Measurements from ENCODE around the gene CACNG7.
"Not testable (repeated sequence)": the region's sequence is repeated elsewhere in the genome, so short reads cannot be mapped to it uniquely, and the experiment has no call there.

Gene CACNG7

DNA sequence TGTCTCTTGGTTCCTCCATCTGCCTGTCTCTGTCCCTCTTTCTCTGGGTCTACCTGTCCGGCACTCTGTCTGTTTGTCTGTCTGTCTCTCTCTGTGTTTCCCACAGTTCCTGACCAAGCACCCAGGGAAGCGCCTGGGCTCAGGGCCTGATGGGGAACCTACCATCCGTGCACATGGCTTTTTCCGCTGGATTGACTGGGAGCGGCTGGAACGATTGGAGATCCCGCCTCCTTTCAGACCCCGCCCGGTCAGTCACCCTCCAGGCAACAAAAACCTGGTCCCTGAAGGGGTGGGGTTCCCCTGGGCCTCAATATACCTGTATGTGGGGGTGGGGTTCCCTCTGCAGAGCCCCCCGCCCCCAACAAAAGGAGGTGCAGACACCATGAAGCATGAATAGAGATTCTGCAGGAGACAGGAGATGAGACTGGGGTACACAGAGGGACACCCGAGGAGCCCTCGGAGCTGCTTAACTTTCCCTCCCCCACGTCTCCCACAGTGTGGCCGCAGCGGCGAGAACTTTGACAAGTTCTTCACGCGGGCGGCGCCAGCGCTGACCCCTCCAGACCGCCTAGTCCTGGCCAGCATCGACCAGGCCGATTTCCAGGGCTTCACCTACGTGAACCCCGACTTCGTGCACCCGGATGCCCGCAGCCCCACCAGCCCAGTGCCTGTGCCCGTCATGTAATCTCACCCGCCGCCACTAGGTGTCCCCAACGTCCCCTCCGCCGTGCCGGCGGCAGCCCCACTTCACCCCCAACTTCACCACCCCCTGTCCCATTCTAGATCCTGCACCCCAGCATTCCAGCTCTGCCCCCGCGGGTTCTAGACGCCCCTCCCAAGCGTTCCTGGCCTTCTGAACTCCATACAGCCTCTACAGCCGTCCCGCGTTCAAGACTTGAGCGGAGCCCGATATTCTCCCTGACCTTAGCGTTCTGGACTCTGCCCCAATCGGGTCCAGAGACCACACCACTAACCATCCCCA lies 2.6 kb upstream of the CACNG7 start:
- peak; percentile 88 for DNase-seq

DNA sequence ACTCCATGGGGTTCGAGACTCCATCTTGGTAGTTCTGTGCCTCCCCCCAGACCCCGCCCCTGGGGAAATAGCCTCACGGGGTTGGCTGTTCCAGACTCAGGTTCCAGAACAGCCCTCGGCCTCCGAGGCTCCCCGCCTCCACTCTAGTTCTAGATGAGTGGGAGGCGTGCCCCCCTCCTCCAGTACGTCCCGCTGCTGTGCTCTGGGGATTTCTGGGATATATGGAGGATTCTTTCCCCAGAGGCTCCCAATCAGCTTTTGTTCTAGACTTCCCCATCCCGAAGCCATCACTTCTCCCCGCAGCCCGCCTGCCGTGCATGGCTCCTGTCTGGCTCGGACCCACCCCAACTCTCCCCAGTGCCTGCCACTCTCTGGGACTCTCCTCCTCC lies 1.9 kb upstream of the CACNG7 start:
- DNase-seq: no peak

DNA sequence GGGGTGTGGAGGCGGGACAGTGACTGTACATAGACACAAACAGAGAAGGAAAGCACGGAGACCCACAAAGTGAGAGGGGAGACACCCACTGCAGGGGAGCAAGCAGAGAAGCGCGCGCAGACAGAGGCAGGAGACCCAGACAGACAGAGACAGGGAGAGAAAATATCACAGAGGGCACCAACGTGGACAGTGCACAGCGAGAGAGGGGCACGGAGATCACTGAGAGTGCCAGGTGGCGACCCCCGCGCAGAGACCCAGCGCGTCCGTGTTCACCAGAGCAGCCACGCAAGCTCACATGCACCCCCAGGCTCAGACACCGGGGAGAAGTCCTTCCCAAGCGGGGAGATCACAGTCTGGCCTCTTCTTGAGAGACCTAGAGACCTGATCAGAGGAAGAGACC lies 1.4 kb upstream of the CACNG7 start:
- DNase-seq: no peak

DNA sequence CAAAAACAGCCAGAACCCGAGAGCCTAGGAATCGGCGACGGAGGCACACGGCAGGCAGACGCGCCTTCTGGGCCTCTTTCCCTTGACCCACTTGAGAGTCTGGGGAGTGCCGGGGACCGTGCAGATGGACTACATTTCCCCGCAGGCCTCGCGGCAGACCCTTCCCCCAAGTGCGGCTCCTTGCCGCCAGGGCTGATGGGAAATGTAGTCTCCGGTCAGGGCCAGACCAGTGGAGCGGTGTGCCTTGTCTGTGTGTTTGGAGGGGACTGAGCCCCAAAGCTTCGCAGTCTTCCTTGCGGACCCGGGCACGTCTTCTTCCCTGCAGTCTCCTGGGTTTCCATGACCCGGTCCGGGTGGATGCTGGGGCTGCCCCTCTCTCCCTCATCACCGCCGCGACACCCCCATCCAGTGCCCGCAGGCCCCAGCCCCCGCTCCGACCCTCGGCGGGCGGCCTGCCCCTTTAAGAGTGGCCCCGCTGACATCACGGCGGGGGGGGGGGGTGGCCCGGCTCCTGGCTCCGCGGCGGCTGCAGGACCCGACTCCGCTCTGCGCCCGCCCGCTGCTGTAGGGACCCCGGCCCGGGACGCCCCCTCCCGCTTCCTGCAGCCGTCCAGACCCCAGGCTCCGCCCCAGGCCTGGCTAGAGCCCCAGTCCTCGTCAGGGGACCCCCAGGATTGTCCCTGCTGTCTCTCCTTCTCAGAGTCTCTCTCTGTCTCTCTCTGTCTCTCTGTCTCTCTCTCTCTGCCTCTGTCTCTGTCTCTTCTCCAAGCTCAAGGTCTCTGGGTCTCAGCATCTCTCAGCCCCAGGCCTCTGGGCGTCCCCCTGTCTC lies 758 bp upstream of the CACNG7 start:
- DNase-seq: peak; percentile 78

DNA sequence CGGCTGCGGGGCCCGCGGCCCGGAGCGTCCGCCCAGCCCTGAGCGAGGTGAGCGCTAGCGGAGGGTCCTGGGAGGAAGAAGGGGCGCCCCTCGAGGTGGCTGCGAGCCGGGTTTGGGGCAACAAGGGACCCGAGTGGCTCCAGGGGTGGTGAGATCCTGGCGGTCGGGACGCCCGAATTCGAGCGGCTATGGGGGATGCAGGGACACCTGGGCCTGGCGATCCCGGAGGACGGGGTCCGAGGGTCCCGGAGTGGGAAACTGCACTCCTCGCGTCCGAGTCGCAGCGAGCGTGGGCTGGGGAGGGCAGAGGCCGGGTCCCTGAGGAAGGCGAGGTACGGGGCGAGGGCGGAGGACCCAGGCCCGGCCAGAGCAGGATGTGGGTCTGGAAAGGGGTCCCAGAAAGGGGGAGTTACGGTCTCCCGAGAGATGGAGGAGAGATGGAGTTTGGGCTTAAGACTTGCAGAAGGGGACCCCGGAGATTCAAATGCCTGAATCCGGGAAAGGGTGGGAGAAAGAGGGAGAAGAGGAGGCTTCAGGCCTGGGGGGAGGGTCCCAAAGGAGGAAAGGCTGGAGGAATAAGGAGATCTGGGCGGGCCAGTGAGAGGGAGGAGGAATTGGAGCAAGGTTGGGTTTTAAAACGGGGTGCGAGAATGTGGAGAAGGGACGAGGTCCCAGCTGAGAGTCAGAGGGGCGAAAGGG lies 542 bp downstream of the CACNG7 start:
- no peak for DNase-seq

DNA sequence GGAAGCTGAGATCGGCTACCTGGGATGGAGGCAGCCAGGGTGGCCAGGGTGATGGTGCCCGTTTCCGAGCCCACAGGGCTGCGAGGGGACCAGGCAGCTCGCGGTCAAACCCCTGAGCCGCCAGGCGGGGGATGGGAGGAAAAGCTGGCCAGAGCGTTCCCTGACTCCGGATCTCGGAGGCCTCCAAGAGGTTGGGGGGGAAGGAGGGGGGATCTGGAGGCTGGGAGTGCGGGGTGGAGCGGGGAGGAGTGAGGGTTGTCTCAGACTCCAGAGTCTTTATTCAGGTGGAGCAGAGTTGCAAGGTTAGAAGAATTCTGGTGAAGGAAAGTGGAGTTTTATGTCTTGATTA lies 1.1 kb downstream of the CACNG7 start:
- no peak for DNase-seq

DNA sequence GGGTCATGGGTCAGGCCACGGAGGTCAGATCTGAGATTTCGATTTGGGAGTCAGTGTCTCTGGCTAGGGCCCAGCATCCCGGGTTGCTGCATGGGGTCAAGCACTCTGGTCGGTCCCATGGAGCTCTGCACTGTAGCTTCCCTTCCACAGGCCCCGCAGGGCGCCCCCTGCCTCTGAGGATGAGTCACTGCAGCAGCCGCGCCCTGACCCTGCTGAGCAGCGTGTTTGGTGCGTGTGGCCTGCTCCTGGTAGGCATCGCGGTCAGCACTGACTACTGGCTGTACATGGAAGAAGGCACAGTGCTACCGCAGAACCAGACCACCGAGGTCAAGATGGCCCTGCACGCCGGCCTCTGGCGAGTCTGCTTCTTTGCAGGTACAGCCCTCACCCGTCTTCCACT lies 3.6 kb downstream of the CACNG7 start:
- no peak for DNase-seq

DNA sequence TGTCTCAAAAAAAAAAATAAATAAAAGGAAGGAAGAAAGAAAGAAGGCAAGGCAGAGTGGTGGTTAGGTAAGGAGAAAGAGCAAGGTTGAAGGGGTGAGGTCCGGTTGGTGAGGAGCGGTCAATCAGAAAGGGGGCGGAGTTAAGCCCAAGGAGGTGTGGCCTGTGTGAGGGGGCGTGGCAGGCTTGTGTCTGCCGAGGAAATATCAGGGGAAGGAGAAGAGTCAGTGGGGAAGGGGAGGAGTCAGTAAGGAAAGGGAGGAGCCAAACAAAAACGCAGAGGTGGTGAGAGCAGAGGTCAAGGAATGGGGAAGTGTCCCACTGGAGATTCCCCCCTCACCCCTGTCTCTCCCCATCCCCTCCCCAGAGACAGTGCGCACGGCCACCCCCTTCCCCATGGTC lies 5.9 kb downstream of the CACNG7 start:
- DNase-seq: no peak

DNA sequence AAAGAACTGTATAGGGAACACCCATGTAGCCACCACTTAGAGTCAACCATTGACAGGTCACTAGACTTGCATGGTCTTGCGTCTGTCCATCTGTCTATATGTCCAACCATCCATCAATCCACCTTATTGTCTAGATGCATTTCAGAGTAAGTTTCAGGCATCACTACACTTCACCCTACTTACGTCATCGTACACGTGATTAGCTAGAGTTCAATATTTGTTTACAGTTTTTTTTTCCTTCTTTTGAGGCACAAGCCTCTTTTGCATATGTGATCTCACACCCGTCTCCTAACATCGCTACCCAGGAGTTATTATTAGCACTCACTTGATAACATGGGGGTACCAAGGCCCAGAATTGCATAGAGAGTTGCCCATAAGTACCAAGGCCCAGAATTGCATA lies 6.9 kb downstream of the CACNG7 start:
- no peak for DNase-seq

DNA sequence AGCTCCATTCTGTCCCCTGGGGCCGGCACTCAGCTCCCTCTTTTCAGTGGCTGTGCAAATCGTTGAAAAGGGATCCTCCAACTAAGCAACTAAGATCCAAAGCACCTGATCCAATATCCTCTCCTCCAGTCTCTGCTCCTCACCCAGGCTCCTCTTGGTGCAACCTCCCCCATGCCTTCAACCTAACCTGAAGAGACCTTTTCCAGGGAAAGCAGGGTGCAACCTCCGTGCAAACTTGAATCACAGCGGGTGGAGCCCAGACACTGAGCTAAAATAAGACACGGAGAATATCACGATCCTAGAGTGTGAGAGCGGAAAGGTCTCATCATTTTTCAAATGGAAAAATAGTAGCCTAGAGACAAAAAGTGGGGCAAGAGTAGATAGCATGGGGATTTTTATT lies 8.3 kb downstream of the CACNG7 start:
- no peak for DNase-seq

DNA sequence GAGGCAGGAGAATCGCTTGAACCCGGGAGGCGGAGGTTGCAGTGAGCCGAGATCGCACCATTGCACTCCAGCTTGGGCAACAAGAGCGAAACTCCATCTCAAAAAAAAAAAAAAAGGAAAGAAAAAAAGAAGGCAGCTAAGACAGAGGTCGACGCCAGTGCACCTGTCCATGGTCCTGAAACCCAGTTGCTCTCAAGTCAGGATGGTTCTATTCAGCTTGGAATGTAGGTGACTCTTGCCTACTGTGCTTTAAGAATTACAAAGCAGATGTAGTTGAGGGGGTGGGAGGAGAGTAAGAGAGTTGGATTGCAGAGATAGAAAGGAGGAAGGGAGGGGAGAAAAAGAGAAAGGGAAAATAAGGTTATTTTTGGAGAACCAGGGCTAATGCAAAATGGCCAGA lies 18.7 kb downstream of the CACNG7 start:
- DNase-seq: no peak

DNA sequence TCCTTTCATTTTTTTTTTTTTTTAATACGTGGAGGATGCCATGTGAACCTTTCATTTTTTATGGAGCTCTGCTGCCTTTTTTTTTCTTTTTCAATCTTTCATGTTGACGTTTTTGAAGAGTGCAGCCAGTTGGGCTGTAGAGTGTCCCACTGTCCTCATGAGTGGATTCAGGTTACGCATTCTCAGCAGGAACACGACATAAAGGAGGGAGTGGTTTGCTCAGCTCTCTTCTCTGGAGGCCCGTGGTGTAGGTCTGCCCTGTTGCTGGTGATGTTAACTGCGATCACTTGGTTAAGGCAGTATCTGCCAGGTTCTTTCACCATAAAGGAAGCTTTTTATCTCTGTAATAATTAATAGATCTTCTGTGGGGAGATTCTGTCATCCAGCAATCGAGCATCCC lies 27.0 kb downstream of the CACNG7 start:
- DNase-seq: no peak

DNA sequence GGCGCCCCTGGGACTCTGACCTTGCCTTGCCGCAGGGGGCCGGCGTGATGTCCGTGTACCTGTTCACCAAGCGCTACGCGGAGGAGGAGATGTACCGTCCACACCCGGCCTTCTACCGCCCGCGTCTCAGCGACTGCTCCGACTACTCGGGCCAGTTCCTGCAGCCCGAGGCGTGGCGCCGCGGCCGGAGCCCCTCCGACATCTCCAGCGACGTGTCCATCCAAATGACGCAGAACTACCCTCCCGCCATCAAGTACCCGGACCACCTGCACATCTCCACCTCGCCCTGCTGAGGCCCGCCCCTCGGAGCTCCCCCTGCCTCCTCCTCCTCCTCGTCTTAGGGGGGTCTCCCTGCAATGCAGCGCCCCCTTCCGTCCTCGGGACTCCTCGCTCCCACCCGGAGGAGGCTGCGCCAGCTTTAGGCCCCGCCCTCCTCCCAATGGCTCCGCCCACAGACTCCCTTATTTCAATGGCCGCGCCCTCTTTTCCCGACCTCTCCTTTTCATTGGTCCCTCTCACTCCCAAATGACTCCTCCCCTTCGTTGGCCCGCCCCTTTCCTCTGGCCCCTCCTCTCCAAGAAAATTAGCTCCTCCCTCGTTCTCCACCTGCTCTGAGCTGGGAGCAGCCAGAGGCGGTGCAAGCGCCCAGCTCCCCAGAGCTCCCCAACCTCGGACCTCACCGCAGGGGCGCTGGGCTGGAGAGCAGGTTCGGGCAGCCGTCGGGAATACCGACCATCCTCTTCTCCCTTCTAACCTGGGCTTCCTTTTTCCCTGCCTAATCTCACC lies 33.1 kb downstream of the CACNG7 start:
- no peak for DNase-seq

DNA sequence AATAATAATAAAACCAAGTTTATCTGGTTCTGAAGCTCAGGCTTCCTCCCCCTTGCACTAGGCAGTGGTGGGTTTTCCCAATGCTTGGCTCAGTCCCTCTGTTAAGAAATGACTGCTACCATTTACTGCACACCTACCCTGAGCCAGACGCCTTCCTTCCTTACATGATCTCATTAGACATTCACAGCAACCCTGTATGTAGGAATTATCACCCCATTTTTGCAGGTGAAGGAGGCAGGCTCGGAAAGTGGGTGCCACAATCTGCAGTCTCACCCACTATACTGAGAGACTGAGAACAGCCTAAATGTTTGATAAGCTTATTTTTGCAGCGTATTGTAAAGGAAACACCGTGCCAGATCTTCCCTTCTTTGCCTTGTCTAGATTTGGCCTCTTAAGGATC lies 35.3 kb downstream of the CACNG7 start:
- no peak for DNase-seq

DNA sequence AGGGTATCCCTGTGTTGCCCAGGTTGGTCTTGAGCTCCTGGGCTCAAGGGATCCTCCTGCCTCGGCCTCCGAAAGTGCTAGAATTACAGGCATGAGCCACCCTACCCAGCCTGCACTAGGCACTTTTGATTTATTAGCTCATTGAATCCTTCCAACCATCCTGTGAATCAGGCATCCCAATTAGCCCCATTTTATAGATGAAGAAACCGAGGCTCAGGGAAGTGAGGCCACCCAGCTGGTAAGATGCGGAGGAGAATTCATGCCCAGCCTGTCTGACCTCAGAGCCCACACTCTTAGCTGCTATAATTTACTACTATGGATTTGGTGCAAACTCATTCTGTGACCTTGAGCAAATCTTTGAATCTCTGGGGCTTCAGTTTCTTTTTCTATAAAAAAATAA lies 35.9 kb downstream of the CACNG7 start:
- no peak for DNase-seq

DNA sequence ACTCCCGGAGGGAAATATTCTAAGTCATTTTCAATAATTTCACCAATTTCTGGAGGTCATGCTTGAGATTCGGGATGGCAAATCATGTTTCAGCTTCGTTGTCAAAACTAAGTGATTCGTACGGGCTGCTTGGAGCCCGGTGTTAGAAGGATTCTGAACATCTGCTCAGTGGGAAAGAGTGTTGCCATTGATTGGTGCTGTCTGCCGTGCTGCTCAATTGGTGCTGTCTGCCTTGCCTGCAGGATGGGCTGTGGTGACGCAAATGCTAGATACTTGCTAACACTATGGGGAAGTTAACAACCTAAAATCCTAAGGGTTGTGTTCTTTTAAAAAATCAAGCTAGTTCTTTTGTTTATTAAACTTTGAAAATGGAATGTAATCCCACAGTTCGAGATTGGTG lies 36.4 kb downstream of the CACNG7 start:
- no peak for DNase-seq

DNA sequence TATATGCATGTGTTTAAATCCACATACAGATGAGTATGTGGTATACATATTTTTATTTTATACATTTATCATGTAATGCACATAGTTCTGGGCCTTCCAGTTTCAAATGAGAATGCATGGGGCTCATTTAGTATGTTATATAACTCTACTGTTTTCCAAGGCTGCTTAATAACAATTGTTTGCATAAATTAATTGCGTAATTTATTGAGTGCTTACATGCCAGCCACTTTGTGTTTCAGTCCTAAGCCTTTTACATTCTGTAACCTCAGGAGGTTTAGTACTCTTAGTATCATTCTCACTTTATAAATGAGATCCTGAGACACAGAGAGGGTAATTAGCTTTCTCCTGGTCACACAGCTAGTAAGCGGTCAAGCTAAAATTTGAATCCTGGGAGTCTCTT lies 36.9 kb downstream of the CACNG7 start:
- DNase-seq: no peak

DNA sequence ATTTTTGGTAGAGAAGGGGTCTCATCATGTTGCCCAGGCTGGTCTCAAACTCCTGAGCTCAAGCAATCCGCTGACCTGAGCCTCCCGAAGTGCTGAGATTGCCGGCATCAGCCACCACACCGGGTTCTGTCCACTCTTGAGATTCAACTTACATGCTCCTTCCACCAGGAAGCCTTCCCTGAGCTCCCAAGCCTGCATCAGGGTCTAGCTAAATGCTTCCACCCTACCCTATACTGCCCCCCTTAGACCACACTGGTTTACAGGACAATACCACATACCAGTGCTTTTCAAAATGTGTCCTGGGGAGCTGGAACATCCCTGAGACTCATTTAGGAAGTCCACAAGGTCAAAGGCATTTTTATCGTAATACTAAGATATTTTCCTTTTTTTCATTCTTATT lies 38.5 kb downstream of the CACNG7 start:
- no peak for DNase-seq

DNA sequence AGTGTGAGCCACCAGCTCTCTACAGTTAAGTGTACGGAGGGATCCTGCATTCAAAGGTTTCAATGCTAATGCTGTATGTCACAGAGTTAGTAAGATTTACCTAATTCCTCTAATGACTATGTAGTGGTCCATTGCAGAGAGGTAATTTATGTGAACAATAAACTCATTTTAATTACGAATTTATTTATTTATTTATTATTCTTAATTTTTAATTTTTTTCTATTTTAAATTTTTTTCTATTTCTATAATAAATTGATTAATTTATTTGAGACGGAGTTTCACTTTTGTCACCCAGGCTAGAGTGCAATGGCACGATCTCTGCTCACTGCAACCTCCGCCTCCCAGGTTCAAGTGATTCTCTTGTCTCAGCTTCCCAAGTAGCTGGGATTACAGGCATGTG lies 39.5 kb downstream of the CACNG7 start:
- not testable (repeated sequence) for DNase-seq

DNA sequence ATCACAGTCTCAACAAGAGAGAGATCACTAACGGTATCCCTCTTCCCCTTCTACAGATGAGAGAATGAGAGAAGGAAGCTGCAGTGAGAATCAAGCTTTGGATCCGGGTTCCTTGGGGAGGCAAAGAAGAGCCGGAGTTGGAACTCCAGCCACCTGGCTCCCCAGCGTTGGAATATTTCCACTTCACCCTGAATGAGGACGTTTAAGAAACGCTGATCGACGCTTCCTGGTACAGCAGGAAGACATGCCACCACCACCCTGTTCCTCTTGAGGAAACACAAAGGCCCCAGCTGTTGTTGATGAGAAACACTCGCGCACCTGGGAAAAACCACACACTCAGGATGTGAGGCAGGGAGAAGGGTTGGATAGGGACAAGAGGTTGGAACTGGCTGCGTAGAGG lies 42.4 kb downstream of the CACNG7 start:
- no peak for DNase-seq

DNA sequence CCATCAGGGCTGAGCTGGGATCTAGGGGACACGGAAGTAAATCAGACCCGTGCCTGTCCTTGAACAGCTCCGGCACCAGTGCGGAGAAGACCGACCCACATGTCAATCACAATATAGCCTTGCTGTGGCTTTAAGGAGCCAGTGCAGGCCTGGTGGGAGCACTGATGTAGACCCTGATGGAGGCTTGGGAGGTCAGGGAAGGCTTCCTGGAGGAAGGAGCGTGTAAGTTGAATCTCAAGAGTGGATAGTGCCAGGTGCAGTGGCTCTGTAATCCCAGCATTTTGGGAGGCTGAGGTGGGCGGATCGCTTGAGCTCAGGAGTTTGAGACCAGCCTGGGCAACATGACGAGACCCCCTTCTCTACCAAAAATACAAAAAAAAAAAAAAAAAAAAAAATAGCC lies 42.9 kb downstream of the CACNG7 start:
- no peak for DNase-seq

DNA sequence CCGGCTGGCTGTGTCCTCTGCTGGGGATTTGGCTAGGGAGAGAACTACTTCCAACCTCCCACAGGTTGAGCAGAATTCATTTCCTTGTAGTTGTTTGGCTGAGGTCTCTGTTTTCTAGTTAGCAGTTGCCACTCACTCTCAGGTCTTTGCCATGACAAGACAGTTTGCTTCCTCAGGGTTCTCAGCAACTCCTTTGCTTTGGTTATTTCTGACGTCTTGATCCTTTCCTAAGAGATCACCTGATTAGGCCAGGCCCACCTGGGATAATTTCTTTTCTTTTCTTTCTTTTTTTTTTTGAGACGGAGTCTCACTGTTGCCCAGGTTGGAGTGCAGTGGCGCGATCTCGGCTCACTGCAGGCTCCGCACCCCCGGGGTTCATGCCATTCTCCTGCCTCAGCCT lies 44.3 kb downstream of the CACNG7 start:
- DNase-seq: no peak

Measured in activated CD8-positive, alpha-beta memory T cell treated with anti-CD3 and anti-CD28 coated beads for 24 hours (primary cell).